ENCODE results near the gene CASKIN2.
A peak's percentile ranks its signal among the peaks of the same experiment; 100 is the strongest.
"Not testable (repeated sequence)": the region's sequence is repeated elsewhere in the genome, so short reads cannot be mapped to it uniquely, and the experiment has no call there.

CASKIN2 gene

GRCh38 chr17:75524269-75524969, 9.1 kb upstream of the CASKIN2 start:
- DNase-seq (ENCODE audit: low read depth in 3 of 3, low spot score in 1 of 3) = no peak

GRCh38 chr17:75523647-75524046, 8.3 kb upstream of the CASKIN2 start:
- DNase-seq (ENCODE audit: low read depth in 3 of 3, low spot score in 1 of 3) = no peak

- no peak for DNase-seq (ENCODE audit: low read depth in 3 of 3, low spot score in 1 of 3)
Measured at GRCh38 chr17:75521951-75522727, 6.8 kb upstream of the CASKIN2 start.

GRCh38 chr17:75521290-75521689, 6.0 kb upstream of the CASKIN2 start:
- no peak for DNase-seq (ENCODE audit: low read depth in 3 of 3, low spot score in 1 of 3)

- DNase-seq (ENCODE audit: low read depth in 3 of 3, low spot score in 1 of 3) = not testable (repeated sequence)
Measured at GRCh38 chr17:75520413-75520812, 5.1 kb upstream of the CASKIN2 start.

- no peak for DNase-seq (ENCODE audit: low read depth in 3 of 3, low spot score in 1 of 3)
Measured at GRCh38 chr17:75518983-75519537, 3.7 kb upstream of the CASKIN2 start.

- DNase-seq (ENCODE audit: low read depth in 3 of 3, low spot score in 1 of 3) = no peak
Measured at GRCh38 chr17:75518201-75518600, 2.9 kb upstream of the CASKIN2 start.

- no peak for DNase-seq (ENCODE audit: low read depth in 3 of 3, low spot score in 1 of 3)
Measured at GRCh38 chr17:75517297-75517865, 2.0 kb upstream of the CASKIN2 start.

- peak in 1 of 3 donors; percentile 37 for DNase-seq (ENCODE audit: low read depth in 3 of 3, low spot score in 1 of 3)
Measured at GRCh38 chr17:75516619-75517296, 1.4 kb upstream of the CASKIN2 start.

- DNase-seq (ENCODE audit: low read depth in 3 of 3, low spot score in 1 of 3) = peak; percentile 83 to 96 (median 88)
Measured at GRCh38 chr17:75516255-75516618, 900 bp upstream of the CASKIN2 start, which contains the start of gene TSEN54. Gene TSEN54 (plus strand): TSS chr17:75516528. CDS start chr17:75516561, 33 bp downstream.

- DNase-seq (ENCODE audit: low read depth in 3 of 3, low spot score in 1 of 3) = no peak
Measured at GRCh38 chr17:75514919-75515495, 330 bp downstream of the CASKIN2 start.

- DNase-seq (ENCODE audit: low read depth in 3 of 3, low spot score in 1 of 3) = no peak
Measured at GRCh38 chr17:75514299-75514918, 928 bp downstream of the CASKIN2 start.

- DNase-seq (ENCODE audit: low read depth in 3 of 3, low spot score in 1 of 3) = no peak
Measured at GRCh38 chr17:75513641-75514000, 1.7 kb downstream of the CASKIN2 start.

- no peak for DNase-seq (ENCODE audit: low read depth in 3 of 3, low spot score in 1 of 3)
Measured at GRCh38 chr17:75512926-75513640, 2.3 kb downstream of the CASKIN2 start.

- DNase-seq (ENCODE audit: low read depth in 3 of 3, low spot score in 1 of 3) = no peak
Measured at GRCh38 chr17:75511610-75512575, 3.4 kb downstream of the CASKIN2 start.

- no peak for DNase-seq (ENCODE audit: low read depth in 3 of 3, low spot score in 1 of 3)
Measured at GRCh38 chr17:75511270-75511609, 4.1 kb downstream of the CASKIN2 start.

GRCh38 chr17:75509528-75510258, 5.6 kb downstream of the CASKIN2 start:
- DNase-seq (ENCODE audit: low read depth in 3 of 3, low spot score in 1 of 3) = no peak

- no peak for DNase-seq (ENCODE audit: low read depth in 3 of 3, low spot score in 1 of 3)
Measured at GRCh38 chr17:75508931-75509361, 6.4 kb downstream of the CASKIN2 start.

All from stimulated activated CD4-positive, alpha-beta T cell treated with anti-CD3 and anti-CD28 coated beads, TNF-alpha, amount 100 ng/mL, for 1 hour (primary cell).